CD4-positive, alpha-beta T cell (primary cell): ENCODE results near the gene ZCCHC12. TPM values are rescaled to one million over a fixed set of nuclear protein-coding genes. Genes with fewer than 3 reads are reported as not detected.
"Not testable (repeated sequence)": the region's sequence is repeated elsewhere in the genome, so short reads cannot be mapped to it uniquely, and the experiment has no call there.

Experiments used
- ATAC-seq: fragments of 200-7000 bp; cut with Tn5 transposase; one replicate; pipeline ENCODE4 v1.10.0; 2022; ENCODE audit warnings: mild to moderate bottlenecking; ENCODE audit not compliant: poor library complexity
- CTCF ChIA-PET: fragments of 350-600 bp; sonication (Branson Sonifier 250); formaldehyde crosslinking; loops from one replicate; lab custom pipeline; 2021; ENCODE audit warnings: antibody characterized with exemption, inconsistent platforms; lab: Charles Lee
- POLR2A ChIA-PET: fragments of 350-600 bp; sonication (Branson Sonifier 250); formaldehyde crosslinking; loops from one replicate; lab custom pipeline; 2021; ENCODE audit warnings: antibody characterized with exemption, inconsistent platforms; lab: Charles Lee
- DNase-seq, 14 experiments: peaks; one replicate each; pipeline ENCODE4 v3.0.0-alpha.2; 2013 to 2020; ENCODE audit warnings: mixed read lengths in 2 of 14
- H3K27ac ChIP-seq, 2 donors: one replicate each; pipeline versions ENCODE4 v1.5.1 to v1.7.0; 2013; ENCODE audit warnings: low read length in 2 of 2, low read depth in 1 of 2, mild to moderate bottlenecking in 1 of 2
- H3K27me3 ChIP-seq, 2 experiments: 1 replicate in 1 of 2; 2 replicates in 1 of 2; pipeline versions ENCODE4 v1.6.1 to v1.7.0; 2013; ENCODE audit warnings: low read length in 2 of 2, control low read depth in 1 of 2, mild to moderate bottlenecking in 1 of 2, moderate library complexity in 1 of 2; ENCODE audit not compliant: insufficient read depth in 2 of 2, control insufficient read depth in 1 of 2
- H3K36me3 ChIP-seq: one replicate; pipeline ENCODE4 v1.6.1; 2013; ENCODE audit warnings: low read length, control low read depth; ENCODE audit not compliant: insufficient read depth
- H3K4me1 ChIP-seq: one replicate; pipeline ENCODE4 v1.6.1; 2013; ENCODE audit warnings: low read length, control low read depth; ENCODE audit not compliant: insufficient read depth
- H3K4me3 ChIP-seq: one replicate; pipeline ENCODE4 v1.5.1; 2013; ENCODE audit warnings: mild to moderate bottlenecking, low read length, moderate library complexity
- H3K9me3 ChIP-seq, 2 experiments: 1 replicate in 1 of 2; 2 replicates in 1 of 2; pipeline versions ENCODE4 v1.6.1 to v1.7.0; 2013; ENCODE audit warnings: low read length in 2 of 2, mild to moderate bottlenecking in 2 of 2, control low read depth in 1 of 2, moderate library complexity in 1 of 2; ENCODE audit not compliant: control insufficient read depth in 1 of 2, insufficient read depth in 1 of 2
- H3K27ac Mint-ChIP-seq: one replicate; pipeline ENCODE4 v1.8.0; 2020; ENCODE audit warnings: mixed read lengths
- H3K27me3 Mint-ChIP-seq: one replicate; pipeline ENCODE4 v1.8.0; 2021; ENCODE audit warnings: mixed read lengths
- H3K36me3 Mint-ChIP-seq: one replicate; pipeline ENCODE4 v1.8.0; 2021; ENCODE audit warnings: low read depth, mixed read lengths
- H3K4me1 Mint-ChIP-seq: one replicate; pipeline ENCODE4 v1.8.0; 2021; ENCODE audit warnings: low read depth, mixed read lengths
- H3K4me3 Mint-ChIP-seq: one replicate; pipeline ENCODE4 v1.8.0; 2020; ENCODE audit warnings: mild to moderate bottlenecking, mixed read lengths
- H3K9me3 Mint-ChIP-seq: one replicate; pipeline ENCODE4 v1.8.0; 2020; ENCODE audit warnings: mixed read lengths
- intact Hi-C, 2 experiments: fragments of 100-400 bp; cut with DNase I in 1 of 2; cut with micrococcal nuclease in 1 of 2; formaldehyde crosslinking; loops; one replicate each; pipeline versions ENCODE4 v1.15.1 to v1.9.0; 2023 to 2025; cut with DNase I, micrococcal nuclease
- total RNA-seq, 174 experiments: library from RNA in 2 of 174; stranded (reverse) in 2 of 174; gene quantifications; one replicate each; pipeline ENCODE4 v1.2.3 and lab custom pipeline; 2021 to 2026
- TF ChIP-seq, protein P1 (sequence below): fragments of 200-600 bp; IDR thresholded peaks from one replicate; pipeline ENCODE4 v1.8.0; 2022; ENCODE audit warnings: antibody characterized with exemption, mild to moderate bottlenecking

Gene ZCCHC12
- total RNA-seq, 2 experiments from 2014 or later = 0.14 to 0.47 TPM

DNA sequence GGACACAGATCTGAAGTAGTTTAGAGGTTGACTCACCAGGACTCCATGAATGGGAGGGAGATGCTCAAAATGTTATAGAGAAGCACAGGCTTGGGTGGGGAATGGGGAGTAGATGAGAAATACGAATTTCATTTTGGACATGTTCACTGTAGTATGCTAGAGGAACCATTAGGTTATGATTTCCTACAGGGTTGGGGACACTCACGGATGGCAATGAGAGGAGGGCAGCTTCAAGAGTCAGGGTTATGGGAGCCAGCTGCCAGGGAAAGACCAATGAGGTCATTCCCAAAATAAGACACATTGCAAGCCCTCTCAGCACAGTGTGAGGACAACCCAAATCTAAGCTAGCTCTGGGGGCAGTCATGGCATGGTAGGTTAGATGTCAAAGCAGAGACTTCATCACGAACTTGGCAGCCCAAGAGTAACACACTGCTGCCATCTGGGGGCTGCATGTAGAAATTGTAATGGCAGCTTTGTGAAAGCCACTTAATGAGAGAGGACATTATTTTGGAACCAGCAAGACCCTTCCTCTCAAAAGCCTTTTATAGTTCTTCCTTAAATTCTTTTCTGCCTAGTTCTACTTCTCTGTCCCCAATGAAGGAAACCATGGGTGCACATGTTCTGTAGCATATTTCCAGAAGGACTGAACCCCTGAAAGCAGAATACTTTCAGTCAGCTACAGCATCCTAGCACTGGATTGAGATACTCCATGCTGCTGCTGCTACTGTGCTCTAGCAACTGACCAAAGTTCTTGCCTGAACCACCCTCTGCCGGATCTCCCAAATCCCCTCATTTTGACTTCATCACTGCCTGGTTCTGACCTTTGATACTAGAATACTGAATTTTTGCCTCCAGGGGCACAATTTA lies 16.2 kb upstream of the ZCCHC12 start:
- TF ChIP-seq, protein P1, sequence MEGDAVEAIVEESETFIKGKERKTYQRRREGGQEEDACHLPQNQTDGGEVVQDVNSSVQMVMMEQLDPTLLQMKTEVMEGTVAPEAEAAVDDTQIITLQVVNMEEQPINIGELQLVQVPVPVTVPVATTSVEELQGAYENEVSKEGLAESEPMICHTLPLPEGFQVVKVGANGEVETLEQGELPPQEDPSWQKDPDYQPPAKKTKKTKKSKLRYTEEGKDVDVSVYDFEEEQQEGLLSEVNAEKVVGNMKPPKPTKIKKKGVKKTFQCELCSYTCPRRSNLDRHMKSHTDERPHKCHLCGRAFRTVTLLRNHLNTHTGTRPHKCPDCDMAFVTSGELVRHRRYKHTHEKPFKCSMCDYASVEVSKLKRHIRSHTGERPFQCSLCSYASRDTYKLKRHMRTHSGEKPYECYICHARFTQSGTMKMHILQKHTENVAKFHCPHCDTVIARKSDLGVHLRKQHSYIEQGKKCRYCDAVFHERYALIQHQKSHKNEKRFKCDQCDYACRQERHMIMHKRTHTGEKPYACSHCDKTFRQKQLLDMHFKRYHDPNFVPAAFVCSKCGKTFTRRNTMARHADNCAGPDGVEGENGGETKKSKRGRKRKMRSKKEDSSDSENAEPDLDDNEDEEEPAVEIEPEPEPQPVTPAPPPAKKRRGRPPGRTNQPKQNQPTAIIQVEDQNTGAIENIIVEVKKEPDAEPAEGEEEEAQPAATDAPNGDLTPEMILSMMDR = peak; percentile 49
- Histone ChIP-seq H3K4me3 (no peak overlapping the region), H3K27ac (no peak overlapping the region), H3K4me1 (no peaks in the 10 kb centered on the region), H3K36me3 (no peaks in the 10 kb centered on the region), H3K27me3 (peaks cover 0 to 3% of the 10 kb centered on the region in 2 experiments), H3K9me3 (no peaks in the 10 kb centered on the region)
- H3K27me3 Mint-ChIP-seq = peaks cover 19% of the 10 kb centered on the region
- H3K27ac Mint-ChIP-seq = no peak overlapping the region
- intact Hi-C loops = loop anchor here in 1 of 2 experiments (5.0 kb wide), 1 partner anchor 205 kb away; no protein-coding TSS in a partner anchor
- POLR2A ChIA-PET = no interaction called here
- H3K4me3 Mint-ChIP-seq = no peak overlapping the region
- ATAC-seq (no peak), DNase-seq (peak in 10 of 14 experiments; percentile 4 to 62 (median 16))
- H3K9me3 Mint-ChIP-seq = no peaks in the 10 kb centered on the region
- H3K36me3 Mint-ChIP-seq = no peaks in the 10 kb centered on the region
- CTCF ChIA-PET = interaction anchor here (0.6 to 1.1 kb wide), 3 partner anchors 17 to 348 kb away, joined by 3 read pairs; partner anchors contain the start of gene ZCCHC12
- H3K4me1 Mint-ChIP-seq = no peaks in the 10 kb centered on the region

DNA sequence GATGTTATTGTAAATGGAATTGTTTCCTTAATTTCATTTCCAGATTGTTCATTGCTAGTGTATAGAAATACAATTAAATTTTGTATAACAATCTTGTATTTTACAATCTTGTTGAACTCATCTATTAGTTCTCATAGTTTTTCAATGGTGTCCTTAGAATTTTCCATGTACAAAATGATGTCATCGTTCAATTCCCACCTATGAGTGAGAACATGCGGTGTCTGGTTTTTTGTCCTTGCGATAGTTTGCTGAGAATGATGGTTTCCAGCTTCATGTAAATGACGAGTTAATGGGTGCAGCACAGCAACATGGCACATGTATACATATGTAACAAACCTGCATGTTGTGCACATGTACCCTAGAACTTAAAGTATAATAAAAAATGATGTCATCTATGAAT lies 6.4 kb upstream of the ZCCHC12 start:
- CTCF ChIA-PET, ATAC-seq, H3K9me3 Mint-ChIP-seq: not testable (repeated sequence)

DNA sequence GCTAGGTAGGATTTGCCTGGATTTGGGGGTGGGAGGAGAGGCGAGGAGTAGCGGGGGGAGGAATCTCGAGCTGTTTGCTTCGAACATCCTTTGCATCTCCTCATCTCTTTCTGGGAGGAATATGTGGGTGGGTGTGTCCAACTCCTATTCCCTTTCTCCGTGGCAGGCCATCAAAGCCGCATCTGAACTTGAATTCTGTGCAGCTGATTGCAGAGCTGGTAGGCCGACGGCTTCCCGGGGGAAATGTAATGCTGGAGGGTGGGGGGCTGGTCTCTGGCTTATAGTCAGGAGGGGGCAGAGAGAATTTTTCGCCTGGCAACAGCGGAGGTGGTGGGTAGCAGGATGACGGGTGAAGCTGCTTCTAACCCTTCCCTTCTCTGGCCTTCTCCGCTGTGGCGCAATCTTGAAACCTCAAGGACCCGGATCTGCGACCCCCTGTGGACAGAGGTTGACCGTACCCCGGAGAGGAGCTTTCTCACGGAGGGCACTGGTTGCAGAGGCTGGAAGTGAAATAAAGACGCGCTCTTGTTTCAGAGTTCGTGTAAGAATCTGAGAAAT lies 628 bp downstream of the ZCCHC12 start:
- H3K9me3 ChIP-seq = no peaks in the 10 kb centered on the region
- H3K4me3 Mint-ChIP-seq = peak overlapping the region; percentile 82
- ChIA-PET CTCF (interaction anchor here (0.9 kb wide), 1 partner anchor 17 kb away, joined by 3 read pairs; no protein-coding TSS in a partner anchor), POLR2A (no interaction called here)
- TF ChIP-seq, protein P1 = no peak
- H3K4me1 ChIP-seq = peaks cover 30% of the 10 kb centered on the region
- no peak overlapping the region for H3K27ac Mint-ChIP-seq
- H3K27me3 ChIP-seq = peaks cover 27 to 40% of the 10 kb centered on the region in 2 experiments
- ATAC-seq = no peak
- H3K4me1 Mint-ChIP-seq = peaks cover 26% of the 10 kb centered on the region
- H3K9me3 Mint-ChIP-seq = no peaks in the 10 kb centered on the region
- peaks cover 57% of the 10 kb centered on the region for H3K27me3 Mint-ChIP-seq
- intact Hi-C loops = no loop called here
- H3K27ac ChIP-seq = no peak overlapping the region
- H3K36me3 Mint-ChIP-seq = no peaks in the 10 kb centered on the region
- DNase-seq = peak in 1 of 14 experiments; percentile 2
- H3K4me3 ChIP-seq = peak overlapping the region; percentile 40
- no peaks in the 10 kb centered on the region for H3K36me3 ChIP-seq

More for the DNA sequence above, 6.4 kb upstream of the ZCCHC12 start:
- H3K9me3 ChIP-seq, H3K27ac Mint-ChIP-seq, H3K4me3 ChIP-seq, H3K27me3 ChIP-seq, H3K36me3 Mint-ChIP-seq, H3K27me3 Mint-ChIP-seq, H3K4me1 Mint-ChIP-seq, POLR2A ChIA-PET, H3K27ac ChIP-seq, H3K4me1 ChIP-seq, DNase-seq, H3K4me3 Mint-ChIP-seq, intact Hi-C loops, H3K36me3 ChIP-seq: not testable (repeated sequence)
